AG09319 (cell line): Measurements from ENCODE around the gene NXNL2.

Source experiments
- DNase-seq: peaks from one replicate; pipeline ENCODE4 v3.0.0-alpha.2; 2010; ENCODE audit warnings: low read depth; ENCODE audit errors: extremely low read depth
- TF ChIP-seq, protein P1 (sequence below): IDR thresholded peaks from 2 replicates; pipeline ENCODE4 v1.5.1; 2011; ENCODE audit warnings: low read depth, mild to moderate bottlenecking, inconsistent platforms, low read length, moderate library complexity

The NXNL2 gene

GRCh38 chr9:88571419-88571818, 36.4 kb downstream of the NXNL2 start:
- DNase-seq: no peak
- TF ChIP-seq, protein P1, sequence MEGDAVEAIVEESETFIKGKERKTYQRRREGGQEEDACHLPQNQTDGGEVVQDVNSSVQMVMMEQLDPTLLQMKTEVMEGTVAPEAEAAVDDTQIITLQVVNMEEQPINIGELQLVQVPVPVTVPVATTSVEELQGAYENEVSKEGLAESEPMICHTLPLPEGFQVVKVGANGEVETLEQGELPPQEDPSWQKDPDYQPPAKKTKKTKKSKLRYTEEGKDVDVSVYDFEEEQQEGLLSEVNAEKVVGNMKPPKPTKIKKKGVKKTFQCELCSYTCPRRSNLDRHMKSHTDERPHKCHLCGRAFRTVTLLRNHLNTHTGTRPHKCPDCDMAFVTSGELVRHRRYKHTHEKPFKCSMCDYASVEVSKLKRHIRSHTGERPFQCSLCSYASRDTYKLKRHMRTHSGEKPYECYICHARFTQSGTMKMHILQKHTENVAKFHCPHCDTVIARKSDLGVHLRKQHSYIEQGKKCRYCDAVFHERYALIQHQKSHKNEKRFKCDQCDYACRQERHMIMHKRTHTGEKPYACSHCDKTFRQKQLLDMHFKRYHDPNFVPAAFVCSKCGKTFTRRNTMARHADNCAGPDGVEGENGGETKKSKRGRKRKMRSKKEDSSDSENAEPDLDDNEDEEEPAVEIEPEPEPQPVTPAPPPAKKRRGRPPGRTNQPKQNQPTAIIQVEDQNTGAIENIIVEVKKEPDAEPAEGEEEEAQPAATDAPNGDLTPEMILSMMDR: no peak

GRCh38 chr9:88572684-88573083, 37.7 kb downstream of the NXNL2 start:
- DNase-seq: no peak

DNA sequence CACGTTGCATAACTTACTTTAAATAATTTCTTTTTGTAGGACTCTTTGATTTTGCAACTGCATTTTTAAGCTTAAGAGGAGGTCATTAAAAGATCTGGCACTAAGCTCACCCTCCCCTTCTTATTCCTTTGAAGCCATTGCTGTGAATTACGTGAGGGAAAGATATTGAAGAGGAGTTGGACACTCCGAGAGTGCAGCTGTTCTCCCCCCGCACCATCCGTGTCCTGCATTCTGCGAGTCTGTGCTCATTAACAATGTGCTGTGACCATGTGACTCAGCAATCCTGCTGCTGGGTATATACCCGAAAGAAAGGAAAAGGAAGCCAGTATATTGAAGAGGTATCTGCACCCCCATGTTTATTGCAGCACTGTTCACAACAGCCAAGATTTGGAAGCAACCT, 40.0 kb downstream of the NXNL2 start:
- TF ChIP-seq, protein P1: no peak
- no peak for DNase-seq

More at GRCh38 chr9:88572684-88573083, 37.7 kb downstream of the NXNL2 start:
- TF ChIP-seq, protein P1: no peak

DNA sequence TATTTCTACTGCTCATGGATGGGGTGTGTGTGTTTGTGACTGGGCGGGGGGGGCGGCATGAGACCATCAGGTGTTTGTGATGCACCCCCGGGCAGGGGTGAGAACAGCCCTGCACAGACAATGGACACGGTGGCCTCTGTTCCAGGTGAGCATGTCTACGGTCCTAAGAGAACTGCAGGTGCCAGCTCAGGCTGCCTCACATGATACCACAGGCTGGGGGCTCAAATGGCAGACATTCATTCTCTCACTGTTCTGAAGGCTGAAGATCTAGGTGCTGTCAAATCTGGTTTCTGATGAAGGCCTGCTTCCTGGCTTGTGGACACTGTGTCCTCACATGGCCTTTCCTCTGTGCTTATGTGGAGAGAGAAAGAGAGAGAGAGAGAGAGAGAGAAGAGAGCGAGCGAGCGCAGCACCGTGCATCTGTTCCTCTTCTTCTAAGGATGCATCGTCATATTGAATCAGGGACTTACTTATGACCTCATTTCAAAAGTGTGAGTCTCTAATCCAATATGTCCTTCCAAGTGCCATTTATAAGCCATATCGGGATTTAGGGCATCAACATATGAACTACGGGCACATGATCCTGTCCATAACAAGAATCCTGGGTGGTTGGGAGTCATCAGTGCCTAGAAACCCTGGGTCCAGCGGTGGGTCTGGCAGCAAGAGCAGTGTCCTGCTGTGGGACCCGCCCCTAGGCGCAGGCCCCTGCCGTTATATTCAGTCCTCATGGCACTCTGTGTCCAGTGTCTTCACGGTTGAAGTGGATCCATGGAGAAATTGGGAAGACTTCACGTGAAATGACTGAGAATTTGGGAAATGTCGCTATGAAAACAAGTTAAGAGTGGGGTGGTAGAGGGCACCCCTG, 42.5 kb downstream of the NXNL2 start:
- no peak for DNase-seq
- TF ChIP-seq, protein P1: no peak

- TF ChIP-seq, protein P1: peak; percentile 90
- peak; percentile 45 for DNase-seq
These were observed 43.4 kb downstream of the NXNL2 start for GRCh38 chr9:88578121-88579049.

DNA sequence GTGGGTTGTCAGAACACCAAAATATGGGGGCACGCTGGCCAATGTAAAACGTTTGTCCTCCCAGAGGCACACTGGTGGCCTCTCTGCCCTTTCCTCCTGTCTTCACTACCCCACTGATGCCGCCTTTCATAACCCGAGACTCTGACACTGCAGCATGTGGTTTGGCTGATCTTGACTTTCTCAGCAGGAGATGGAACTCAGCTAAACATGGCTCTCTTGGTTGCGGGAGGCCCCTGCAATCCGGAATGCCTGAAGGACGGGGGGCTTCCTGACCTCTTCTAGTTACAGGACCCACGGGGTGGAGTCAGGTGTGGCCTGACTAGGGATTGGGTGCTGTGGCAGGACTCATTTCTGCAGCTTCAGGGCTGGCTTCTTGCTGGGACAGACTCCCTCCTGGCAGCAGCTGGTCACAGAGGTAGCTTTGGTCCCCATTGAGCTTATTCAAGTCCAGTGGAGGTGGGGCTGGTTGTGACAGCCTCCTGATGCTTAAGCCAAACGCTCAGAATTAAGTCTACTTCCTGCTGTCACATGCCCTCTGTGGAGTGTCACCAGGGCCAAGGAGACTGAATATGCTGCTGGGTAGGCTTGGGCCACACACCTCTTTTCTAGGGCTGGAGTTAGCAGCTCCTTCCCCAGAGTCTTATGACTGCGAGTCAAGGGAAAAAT, 44.2 kb downstream of the NXNL2 start:
- TF ChIP-seq, protein P1: no peak
- no peak for DNase-seq
